ENCODE results near the gene DNM2. TPM values are rescaled to one million over a fixed set of nuclear protein-coding genes. Genes with fewer than 3 reads are reported as not detected.
A peak's percentile ranks its signal among the peaks of the same experiment; 100 is the strongest.
"Not testable (repeated sequence)": the region's sequence is repeated elsewhere in the genome, so short reads cannot be mapped to it uniquely, and the experiment has no call there.

DNM2 gene
- total RNA-seq, 4 donors from 2014 or later = 182 to 245 (median 218) TPM

DNA sequence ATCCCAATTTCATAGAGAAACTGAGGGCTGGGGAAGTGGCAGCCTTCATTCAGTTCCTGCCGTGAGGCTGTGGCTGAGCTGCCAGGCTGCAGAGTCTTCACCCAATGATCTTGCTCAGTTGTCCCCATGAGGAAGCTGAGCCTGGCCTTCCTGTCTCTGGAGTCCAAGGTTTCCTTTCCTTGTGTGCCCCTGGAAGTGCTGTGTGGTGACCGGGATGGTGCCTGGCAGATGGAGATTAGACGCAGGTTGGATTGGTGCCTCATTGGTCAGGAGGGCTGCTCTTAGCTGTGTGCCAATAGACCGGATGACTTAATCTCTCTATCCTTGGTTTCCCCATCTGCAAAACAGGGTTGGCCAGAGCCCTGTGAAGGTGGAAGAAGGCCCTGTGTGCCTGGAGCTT, 24.6 kb downstream of the DNM2 start:
- intact Hi-C loops (cut with DNase I; ENCODE audit: low total_unique reads) = no loop called here
- no peak for DNase-seq (ENCODE audit: low spot score in 2 of 2)
- H3K4me3 ChIP-seq (ENCODE audit: low read depth, poor library complexity, severe bottlenecking) = no peak overlapping the region
- TF ChIP-seq, protein P1, sequence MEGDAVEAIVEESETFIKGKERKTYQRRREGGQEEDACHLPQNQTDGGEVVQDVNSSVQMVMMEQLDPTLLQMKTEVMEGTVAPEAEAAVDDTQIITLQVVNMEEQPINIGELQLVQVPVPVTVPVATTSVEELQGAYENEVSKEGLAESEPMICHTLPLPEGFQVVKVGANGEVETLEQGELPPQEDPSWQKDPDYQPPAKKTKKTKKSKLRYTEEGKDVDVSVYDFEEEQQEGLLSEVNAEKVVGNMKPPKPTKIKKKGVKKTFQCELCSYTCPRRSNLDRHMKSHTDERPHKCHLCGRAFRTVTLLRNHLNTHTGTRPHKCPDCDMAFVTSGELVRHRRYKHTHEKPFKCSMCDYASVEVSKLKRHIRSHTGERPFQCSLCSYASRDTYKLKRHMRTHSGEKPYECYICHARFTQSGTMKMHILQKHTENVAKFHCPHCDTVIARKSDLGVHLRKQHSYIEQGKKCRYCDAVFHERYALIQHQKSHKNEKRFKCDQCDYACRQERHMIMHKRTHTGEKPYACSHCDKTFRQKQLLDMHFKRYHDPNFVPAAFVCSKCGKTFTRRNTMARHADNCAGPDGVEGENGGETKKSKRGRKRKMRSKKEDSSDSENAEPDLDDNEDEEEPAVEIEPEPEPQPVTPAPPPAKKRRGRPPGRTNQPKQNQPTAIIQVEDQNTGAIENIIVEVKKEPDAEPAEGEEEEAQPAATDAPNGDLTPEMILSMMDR (IDR thresholded peaks at IDR 0.05) = no peak
- 74 to 81% methylated on average over 4 of the region's 4 CpGs for WGBS, 2 donors

DNA sequence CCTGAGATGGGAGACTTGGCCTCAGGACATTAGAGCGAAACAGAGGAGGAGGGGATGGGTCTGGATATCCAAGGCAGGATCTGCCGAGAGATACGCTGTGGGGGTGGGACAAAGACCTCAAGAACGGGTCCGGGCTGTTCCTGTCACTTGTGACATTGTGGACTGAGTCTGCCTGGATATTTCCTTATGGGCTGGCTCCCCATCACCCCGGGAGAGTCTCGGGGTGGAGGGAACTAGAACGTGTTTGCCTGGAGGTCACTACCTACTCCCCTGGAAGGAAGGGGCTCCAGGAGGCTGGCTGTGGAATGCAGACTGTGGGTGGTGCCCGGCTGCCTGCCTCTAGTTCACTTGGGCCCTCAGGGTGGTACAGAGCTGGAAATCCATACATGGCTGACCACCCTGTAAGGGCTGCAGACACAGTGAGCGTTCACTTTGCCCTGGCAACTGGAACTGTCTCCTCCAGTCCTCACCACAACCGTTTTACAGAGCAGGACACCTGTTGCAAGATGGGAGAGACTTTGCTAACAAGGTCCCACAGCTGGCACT, 26.4 kb downstream of the DNM2 start:
- intact Hi-C loops (cut with DNase I; ENCODE audit: low total_unique reads) = no loop called here
- no peak for DNase-seq (ENCODE audit: low spot score in 2 of 2)
- WGBS, 2 donors = 43 to 58% methylated on average over 8 to 11 of the region's 11 CpGs
- no peak for TF ChIP-seq POLR2A (IDR thresholded peaks at IDR 0.05)
- TF ChIP-seq, protein P1 (IDR thresholded peaks at IDR 0.05) = no peak
- no peak overlapping the region for H3K4me3 ChIP-seq (ENCODE audit: low read depth, poor library complexity, severe bottlenecking)

DNA sequence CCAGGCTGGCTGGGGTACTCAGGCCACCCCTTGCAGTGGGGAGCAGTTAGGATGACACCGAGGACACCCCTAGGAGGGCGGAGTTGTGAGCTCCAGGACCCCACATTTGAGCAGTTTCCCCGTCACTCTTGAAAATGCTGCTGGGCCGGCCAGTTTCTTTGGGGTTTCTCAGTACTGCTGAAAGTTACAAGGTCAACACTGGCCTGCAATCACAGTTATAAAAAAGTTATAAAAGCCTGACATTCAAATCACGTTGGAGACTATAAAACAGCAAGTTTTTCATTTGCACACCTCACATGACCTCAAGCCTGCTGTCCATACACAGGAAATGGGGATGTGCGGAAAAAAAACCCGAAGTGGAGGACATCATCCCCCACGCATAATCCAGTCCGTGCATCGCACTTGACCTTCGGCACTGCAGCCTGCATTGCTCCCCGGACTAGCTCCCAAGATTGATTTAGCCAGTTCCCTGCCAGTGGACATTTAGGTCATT, 27.0 kb downstream of the DNM2 start:
- DNase-seq (ENCODE audit: low spot score in 2 of 2) = no peak
- 73 to 82% methylated on average over 12 of the region's 12 CpGs for WGBS, 2 donors
- H3K4me3 ChIP-seq (ENCODE audit: low read depth, poor library complexity, severe bottlenecking) = no peak overlapping the region
- TF ChIP-seq, protein P1 (IDR thresholded peaks at IDR 0.05) = no peak
- TF ChIP-seq POLR2A (IDR thresholded peaks at IDR 0.05) = no peak
- intact Hi-C loops (cut with DNase I; ENCODE audit: low total_unique reads) = no loop called here

DNA sequence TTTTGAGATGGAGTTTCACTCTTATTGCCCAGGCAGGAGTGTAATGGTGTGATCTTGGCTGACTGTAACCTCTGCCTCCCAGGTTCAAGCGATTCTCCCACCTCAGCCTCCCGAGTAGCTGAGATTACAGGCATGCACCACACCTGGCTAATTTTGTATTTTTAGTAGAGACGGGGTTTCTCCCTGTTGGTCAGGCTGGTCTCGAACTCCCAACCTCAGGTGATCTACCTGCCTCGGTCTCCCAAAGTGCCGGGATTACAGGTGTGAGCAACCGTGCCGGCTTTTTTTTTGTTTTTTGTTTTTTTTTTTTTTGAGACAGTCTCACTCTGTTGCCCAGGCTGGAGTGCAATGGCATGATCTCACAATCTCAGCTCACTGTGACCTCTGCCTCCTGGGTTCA, 28.6 kb downstream of the DNM2 start:
- H3K4me3 ChIP-seq (ENCODE audit: low read depth, poor library complexity, severe bottlenecking); DNase-seq (ENCODE audit: low spot score in 2 of 2); intact Hi-C loops (cut with DNase I; ENCODE audit: low total_unique reads): not testable (repeated sequence)
- WGBS, 2 donors = 81 to 84% methylated on average over 8 of the region's 8 CpGs

DNA sequence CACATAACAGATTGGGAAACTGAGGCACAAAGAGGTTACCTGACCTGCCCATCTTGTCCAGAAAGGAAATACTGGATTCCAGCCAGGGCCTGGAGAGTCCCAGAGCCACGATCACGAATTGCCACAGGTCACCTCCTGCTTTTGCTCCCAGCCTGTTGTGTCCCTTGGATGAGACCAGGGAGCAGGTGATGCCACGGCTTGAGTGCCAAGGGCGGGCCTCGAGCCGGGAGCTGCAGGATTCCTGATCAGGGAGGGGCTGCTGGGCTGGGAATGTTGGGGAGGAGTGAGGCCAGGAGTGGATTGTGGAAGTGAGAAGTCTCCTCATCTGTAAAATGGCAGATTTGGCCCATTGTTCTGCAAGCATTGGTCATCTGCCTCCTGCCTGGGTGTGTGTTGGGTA, 29.4 kb downstream of the DNM2 start:
- TF ChIP-seq POLR2A (IDR thresholded peaks at IDR 0.05) = no peak
- TF ChIP-seq, protein P1 (IDR thresholded peaks at IDR 0.05) = no peak
- peak in 1 of 2 donors; percentile 44 for DNase-seq (ENCODE audit: low spot score in 2 of 2)
- 19 to 37% methylated on average over 6 of the region's 6 CpGs for WGBS, 2 donors
- no peak overlapping the region for H3K4me3 ChIP-seq (ENCODE audit: low read depth, poor library complexity, severe bottlenecking)
- intact Hi-C loops (cut with DNase I; ENCODE audit: low total_unique reads) = no loop called here

DNA sequence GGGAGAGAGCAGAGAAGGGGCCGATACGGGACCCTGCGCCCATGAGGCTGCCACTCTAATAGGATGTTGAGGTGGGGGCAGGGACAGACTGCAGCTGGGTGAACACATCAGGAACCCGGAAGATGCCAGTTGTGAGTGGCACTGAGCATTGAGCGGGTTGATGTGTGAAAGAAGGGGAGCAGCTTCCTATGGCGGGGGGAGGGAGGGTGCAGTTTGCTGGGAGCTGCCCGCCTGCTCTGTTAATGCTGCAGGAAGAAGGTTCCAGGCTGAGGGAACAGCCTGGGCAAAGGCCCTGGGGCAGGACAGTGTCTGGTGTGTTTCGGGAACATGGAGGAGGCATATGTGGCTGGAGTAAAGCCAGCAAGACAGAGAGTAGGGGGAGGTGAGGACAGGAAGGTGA, 29.8 kb downstream of the DNM2 start:
- intact Hi-C loops (cut with DNase I; ENCODE audit: low total_unique reads) = no loop called here
- DNase-seq (ENCODE audit: low spot score in 2 of 2) = no peak
- TF ChIP-seq, protein P1 (IDR thresholded peaks at IDR 0.05) = no peak
- TF ChIP-seq POLR2A (IDR thresholded peaks at IDR 0.05) = no peak
- 69 to 71% methylated on average over 8 of the region's 8 CpGs for WGBS, 2 donors
- H3K4me3 ChIP-seq (ENCODE audit: low read depth, poor library complexity, severe bottlenecking) = no peak overlapping the region

Measured in lower leg skin (tissue), 4 donors.